IMR-90 (cell line): ENCODE results near the gene SUPT3H. TPM values are rescaled to one million over a fixed set of nuclear protein-coding genes. Genes with fewer than 3 reads are reported as not detected.

ENCODE experiments used
- ATAC-seq: fragments of 200-7000 bp; cut with Tn5 transposase; 2 replicates; pipeline ENCODE4 v1.9.1; 2020; ENCODE audit warnings: low read depth, mild to moderate bottlenecking, moderate library complexity
- BruUV-seq: library from RNA; stranded (reverse); fragments of 400-500 nt; replicated peaks from 2 replicates; lab custom pipeline; 2021; lab: Mats Ljungman, UMichigan
- CTCF ChIA-PET: fragments of 300-600 bp; formaldehyde crosslinking; extraction: SDS; loops from one replicate; lab custom pipeline; 2021; ENCODE audit warnings: antibody characterized with exemption; lab: Yijun Ruan, JAX
- POLR2A ChIA-PET: fragments of 300-600 bp; sonication (Branson Sonifier 250); formaldehyde crosslinking; loops from one replicate; lab custom pipeline; 2022; ENCODE audit warnings: antibody characterized with exemption; ENCODE audit not compliant: unreplicated experiment; lab: Charles Lee
- DNase-seq: peaks from one replicate; pipeline ENCODE4 v3.0.0; 2013
- H2AFZ ChIP-seq: replicated peaks from 2 replicates; pipeline ENCODE3; 2013; ENCODE audit warnings: low read length, mild to moderate bottlenecking; ENCODE audit not compliant: poor library complexity
- H2AK5ac ChIP-seq: 2 replicates; pipeline ENCODE4 v1.6.1; 2013; ENCODE audit warnings: low read depth, low read length, inconsistent platforms
- H2AK9ac ChIP-seq: replicated peaks from 2 replicates; pipeline ENCODE3; 2013; ENCODE audit warnings: mild to moderate bottlenecking, low read depth, low read length, moderate library complexity; ENCODE audit not compliant: poor library complexity
- H2BK120ac ChIP-seq: 2 replicates; pipeline ENCODE4 v1.6.1; 2013; ENCODE audit warnings: low read depth, low read length, inconsistent platforms
- H2BK15ac ChIP-seq: 3 replicates; pipeline ENCODE4 v1.6.1; 2013; ENCODE audit warnings: low read depth, low read length, inconsistent platforms
- H2BK20ac ChIP-seq: 2 replicates; pipeline ENCODE4 v1.6.1; 2013; ENCODE audit warnings: low read depth, mild to moderate bottlenecking, inconsistent platforms, low read length, moderate library complexity
- H2BK5ac ChIP-seq: 2 replicates; pipeline ENCODE4 v1.6.1; 2013; ENCODE audit warnings: mild to moderate bottlenecking, low read depth, low read length, inconsistent platforms; ENCODE audit not compliant: poor library complexity, severe bottlenecking
- H3K14ac ChIP-seq: replicated peaks from 2 replicates; pipeline ENCODE4 v1.6.1; 2013; ENCODE audit warnings: low read depth, low read length, inconsistent platforms
- H3K18ac ChIP-seq: 2 replicates; pipeline ENCODE4 v1.6.1; 2013; ENCODE audit warnings: low read depth, low read length, control low read depth
- H3K23ac ChIP-seq: 2 replicates; pipeline ENCODE4 v1.6.1; 2013; ENCODE audit warnings: low read depth, low read length, inconsistent platforms
- H3K27ac ChIP-seq: 2 replicates; pipeline ENCODE4 v1.5.1; 2013; ENCODE audit warnings: mild to moderate bottlenecking, control low read depth, low read length; ENCODE audit not compliant: insufficient read depth
- H3K27me3 ChIP-seq: 2 replicates; pipeline ENCODE4 v1.6.1; 2013; ENCODE audit warnings: low read length; ENCODE audit not compliant: control insufficient read depth, insufficient read depth
- H3K36me3 ChIP-seq: 2 replicates; pipeline ENCODE4 v1.6.1; 2013; ENCODE audit warnings: low read length, mixed read lengths; ENCODE audit not compliant: control insufficient read depth, insufficient read depth
- H3K4ac ChIP-seq: 2 replicates; pipeline ENCODE4 v1.6.1; 2013; ENCODE audit warnings: low read depth, low read length, inconsistent platforms
- H3K4me1 ChIP-seq: 2 replicates; pipeline ENCODE4 v1.6.1; 2013; ENCODE audit warnings: low read length, mixed read lengths; ENCODE audit not compliant: control insufficient read depth, insufficient read depth
- H3K4me2 ChIP-seq: 2 replicates; pipeline ENCODE4 v1.6.1; 2013; ENCODE audit warnings: low read depth, mild to moderate bottlenecking, control low read depth, low read length, moderate library complexity
- H3K4me3 ChIP-seq: 2 replicates; pipeline ENCODE4 v1.5.1; 2013; ENCODE audit warnings: low read depth, mild to moderate bottlenecking, control low read depth, low read length, moderate library complexity; ENCODE audit not compliant: insufficient read depth
- H3K56ac ChIP-seq: 2 replicates; pipeline ENCODE4 v1.6.1; 2013; ENCODE audit warnings: low read length, inconsistent platforms; ENCODE audit not compliant: insufficient read depth; ENCODE audit errors: extremely low read depth
- H3K79me1 ChIP-seq, 2 experiments: 2 replicates each; pipeline ENCODE4 v1.6.1; 2013; ENCODE audit warnings: low read length in 2 of 2, inconsistent platforms in 1 of 2, low read depth in 1 of 2
- H3K9ac ChIP-seq: 2 replicates; pipeline ENCODE4 v1.6.1; 2013; ENCODE audit warnings: low read depth, low read length, control low read depth
- H3K9me1 ChIP-seq: 2 replicates; pipeline ENCODE4 v1.6.1; 2013; ENCODE audit warnings: low read length, inconsistent platforms; ENCODE audit not compliant: insufficient read depth
- H3K9me3 ChIP-seq: 2 replicates; pipeline ENCODE4 v1.6.1; 2013; ENCODE audit warnings: low read length; ENCODE audit not compliant: control insufficient read depth, insufficient read depth
- H4K20me1 ChIP-seq: 2 replicates; pipeline ENCODE4 v1.6.1; 2013; ENCODE audit warnings: low read length, inconsistent platforms; ENCODE audit not compliant: insufficient read depth
- H4K5ac ChIP-seq: 2 replicates; pipeline ENCODE4 v1.6.1; 2013; ENCODE audit warnings: mild to moderate bottlenecking, low read depth, low read length, control low read depth
- H4K8ac ChIP-seq, 2 experiments: 2 replicates each; pipeline ENCODE4 v1.6.1; 2013; ENCODE audit warnings: low read depth in 2 of 2, low read length in 2 of 2, control low read depth in 1 of 2, inconsistent platforms in 1 of 2
- H4K91ac ChIP-seq: 2 replicates; pipeline ENCODE4 v1.6.1; 2013; ENCODE audit warnings: low read depth, low read length, inconsistent platforms; ENCODE audit not compliant: insufficient read depth
- CEBPB ChIP-seq: IDR thresholded peaks from 2 replicates; pipeline ENCODE4 v1.6.1; 2012; ENCODE audit warnings: low read depth, low read length, improper control_type of control experiment
- FOS ChIP-seq: fragments of 150-350 bp; IDR thresholded peaks from 2 replicates; pipeline ENCODE4 v1.6.1; 2016; ENCODE audit warnings: low read depth, low read length
- MAZ ChIP-seq: IDR thresholded peaks from 2 replicates; pipeline ENCODE4 v1.6.1; 2012; ENCODE audit warnings: low read depth, mild to moderate bottlenecking, low read length, improper control_type of control experiment, moderate library complexity, borderline replicate concordance
- POLR2A ChIP-seq: IDR thresholded peaks from 2 replicates; pipeline ENCODE4 v1.6.1; 2012; ENCODE audit warnings: mild to moderate bottlenecking, low read depth, low read length
- RAD21 ChIP-seq: IDR thresholded peaks from 2 replicates; pipeline ENCODE4 v1.6.1; 2012; ENCODE audit warnings: low read length, improper control_type of control experiment
- RCOR1 ChIP-seq: IDR thresholded peaks from 2 replicates; pipeline ENCODE4 v1.6.1; 2012; ENCODE audit warnings: mild to moderate bottlenecking, low read length, improper control_type of control experiment; ENCODE audit not compliant: insufficient replicate concordance
- SMC3 ChIP-seq: fragments of 150-350 bp; IDR thresholded peaks from 2 replicates; pipeline ENCODE4 v1.6.1; 2016; ENCODE audit warnings: low read depth, mild to moderate bottlenecking, antibody characterized with exemption, low read length, moderate library complexity
- WGBS, 2 experiments: methylation state at CpG; one replicate each; pipeline versions ENCODE4 v1.1.5 to v1.1.7; 2013; ENCODE audit warnings: missing lambda C conversion rate in 2 of 2; ENCODE audit not compliant: insufficient read length in 1 of 2; ENCODE audit errors: extremely low coverage in 2 of 2; 5-methylcytosine and 5-hydroxymethylcytosine counted together
- dilution Hi-C: fragments of 300-500 bp; cut with HindIII; formaldehyde crosslinking; loops from one replicate; pipeline ENCODE4 v1.14.3; 2018; ENCODE audit warnings: low sequenced_read_pairs; ENCODE audit not compliant: unreplicated experiment
- in situ Hi-C: fragments of 300-500 bp; cut with MboI; formaldehyde crosslinking; loops from 3 replicates; pipeline ENCODE4 v1.14.3; 2019; ENCODE audit warnings: low sequenced_read_pairs, inconsistent platforms, mixed read lengths
- intact Hi-C: fragments of 100-400 bp; cut with micrococcal nuclease; formaldehyde crosslinking; loops from 2 replicates; pipeline ENCODE4 v1.10.0; 2022
- polyA plus RNA-seq, 3 experiments: library from polyadenylated mRNA; depleted of rRNA; stranded (reverse); fragments of >200 nt; gene quantifications; 2 replicates each; pipeline ENCODE4 v1.2.3, GENCODE V29; 2012; ENCODE audit warnings: low replicate concordance in 1 of 3
- total RNA-seq: library from RNA; depleted of rRNA; stranded (reverse); fragments of >200 nt; gene quantifications from 2 replicates; pipeline ENCODE4 v1.2.3, GENCODE V29; 2012
- TF ChIP-seq, protein P1 (sequence below): fragments of 150-350 bp; IDR thresholded peaks from 2 replicates; pipeline ENCODE4 v1.6.1; 2017; ENCODE audit warnings: mild to moderate bottlenecking, antibody characterized with exemption, low read length, low read depth

The SUPT3H gene
- total and polyA plus RNA-seq, 2 of the 4 experiments (the other 2 are of a cell fraction) = 4.5 to 5.0 TPM

DNA sequence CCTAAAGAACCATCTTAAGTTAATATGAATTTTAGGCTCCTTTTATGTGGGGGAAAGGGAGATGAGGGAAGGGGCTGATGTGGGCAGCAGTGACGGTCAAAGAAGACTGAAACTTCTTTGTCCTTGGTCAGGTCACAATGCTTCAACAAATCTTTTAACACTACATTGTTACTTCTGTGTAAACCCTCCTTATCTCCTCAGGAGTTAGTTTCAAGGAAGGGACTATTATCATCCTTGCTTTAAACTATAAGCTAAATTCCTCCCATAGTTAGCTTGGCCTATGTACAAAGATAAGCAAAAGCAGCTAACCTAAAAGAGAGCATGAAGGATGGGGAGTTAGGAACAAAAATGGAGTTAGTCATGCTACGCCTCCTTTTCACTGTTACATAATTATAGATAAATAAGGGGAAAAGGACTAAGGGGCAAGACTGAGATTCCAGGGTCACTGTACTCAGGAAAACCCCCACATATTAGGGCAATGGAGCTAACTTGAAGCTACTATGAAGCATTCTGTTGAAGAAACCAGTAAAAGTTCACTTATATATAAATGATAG is 222.3 kb downstream of the SUPT3H start:
- no peaks in the 10 kb centered on the region for H3K36me3 ChIP-seq
- no peak overlapping the region for H3K4me2 ChIP-seq
- TF ChIP-seq SMC3 (no peak), FOS (no peak), CEBPB (no peak), RAD21 (no peak), RCOR1 (no peak), MAZ (no peak), POLR2A (no peak)
- TF ChIP-seq, protein P1, sequence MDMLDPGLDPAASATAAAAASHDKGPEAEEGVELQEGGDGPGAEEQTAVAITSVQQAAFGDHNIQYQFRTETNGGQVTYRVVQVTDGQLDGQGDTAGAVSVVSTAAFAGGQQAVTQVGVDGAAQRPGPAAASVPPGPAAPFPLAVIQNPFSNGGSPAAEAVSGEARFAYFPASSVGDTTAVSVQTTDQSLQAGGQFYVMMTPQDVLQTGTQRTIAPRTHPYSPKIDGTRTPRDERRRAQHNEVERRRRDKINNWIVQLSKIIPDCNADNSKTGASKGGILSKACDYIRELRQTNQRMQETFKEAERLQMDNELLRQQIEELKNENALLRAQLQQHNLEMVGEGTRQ = no peak
- ChIA-PET CTCF (no interaction called here), POLR2A (no interaction called here)
- no CpG with 5 or more reads among the region's 2 CpGs for WGBS, 2 experiments
- H2BK20ac ChIP-seq = no peak overlapping the region
- H3K23ac ChIP-seq = no peak overlapping the region
- no peak overlapping the region for H3K27ac ChIP-seq
- H3K14ac ChIP-seq = no peak overlapping the region
- no peaks in the 10 kb centered on the region for H3K4me1 ChIP-seq
- BruUV-seq = no TSS peak
- H3K4me3 ChIP-seq = no peak overlapping the region
- no peak overlapping the region for H2AK5ac ChIP-seq
- H4K5ac ChIP-seq = no peak overlapping the region
- H3K9ac ChIP-seq = no peak overlapping the region
- ATAC-seq (no peak), DNase-seq (no peak)
- no peak overlapping the region for H4K91ac ChIP-seq
- intact Hi-C loops = no loop called here
- H4K8ac ChIP-seq = no peak overlapping the region
- no peaks in the 10 kb centered on the region for H3K9me1 ChIP-seq
- no peak overlapping the region for H3K18ac ChIP-seq
- dilution Hi-C loops = no loop called here
- no peaks in the 10 kb centered on the region for H3K27me3 ChIP-seq
- no peaks in the 10 kb centered on the region for H3K79me1 ChIP-seq
- H2BK5ac ChIP-seq = no peak overlapping the region
- H3K9me3 ChIP-seq = no peaks in the 10 kb centered on the region
- H2BK15ac ChIP-seq = no peak overlapping the region
- no peak overlapping the region for H2BK120ac ChIP-seq
- H2AFZ ChIP-seq = no peak overlapping the region
- no peaks in the 10 kb centered on the region for H4K20me1 ChIP-seq
- no peak overlapping the region for H3K56ac ChIP-seq
- in situ Hi-C loops = no loop called here
- no peak overlapping the region for H3K4ac ChIP-seq
- H2AK9ac ChIP-seq = no peak overlapping the region
